Stimulated activated CD8-positive, alpha-beta memory T cell treated with anti-CD3 and anti-CD28 coated beads, Interleukin-15, amount 100 ng/mL, for 48 hours (primary cell): ENCODE measurements around the gene XPO4.

Experiments used
- DNase-seq, 2 donors: peaks; one replicate each; pipeline ENCODE4 v3.0.0-alpha.2; 2020; ENCODE audit warnings: low read depth in 2 of 2

XPO4 gene

DNA sequence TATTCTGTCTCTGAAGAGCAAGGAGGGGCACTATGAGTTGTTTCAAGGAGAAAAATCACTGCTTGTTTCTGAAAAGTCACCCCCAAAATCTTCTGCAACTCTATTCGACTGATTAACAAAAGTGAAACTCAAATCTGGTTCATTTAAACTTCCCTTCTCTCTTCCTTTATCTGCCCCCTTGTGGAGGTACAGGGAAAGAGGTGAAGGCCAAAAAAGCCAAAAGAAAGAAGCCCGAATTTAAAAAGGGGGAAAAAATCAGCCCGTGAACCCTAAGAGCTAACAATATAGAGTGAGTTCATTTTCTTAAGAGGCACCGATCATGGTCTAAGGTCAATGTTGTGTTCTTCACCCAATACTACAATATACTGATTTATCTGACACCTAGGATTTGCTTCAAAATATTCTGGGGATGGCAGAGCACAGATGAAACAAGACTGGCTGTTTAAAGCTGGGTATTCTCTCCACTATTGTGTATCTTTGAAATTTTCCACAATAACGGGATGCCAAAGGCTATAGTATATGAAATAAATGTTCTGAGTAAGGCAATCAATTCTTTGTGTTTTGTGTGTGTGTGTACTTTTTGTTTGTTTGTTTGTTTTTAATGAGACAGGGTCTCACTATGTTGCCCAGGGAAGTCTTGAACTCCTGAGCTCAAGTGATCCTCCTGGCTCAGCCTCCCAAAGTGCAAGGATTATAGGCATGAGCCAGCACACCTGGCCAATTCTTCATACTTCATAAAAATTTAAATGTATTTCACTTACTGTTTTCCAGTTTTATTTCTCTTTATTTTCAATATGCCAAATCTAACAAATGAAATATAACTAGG is 73.8 kb downstream of the XPO4 start:
- DNase-seq, result no peak

DNA sequence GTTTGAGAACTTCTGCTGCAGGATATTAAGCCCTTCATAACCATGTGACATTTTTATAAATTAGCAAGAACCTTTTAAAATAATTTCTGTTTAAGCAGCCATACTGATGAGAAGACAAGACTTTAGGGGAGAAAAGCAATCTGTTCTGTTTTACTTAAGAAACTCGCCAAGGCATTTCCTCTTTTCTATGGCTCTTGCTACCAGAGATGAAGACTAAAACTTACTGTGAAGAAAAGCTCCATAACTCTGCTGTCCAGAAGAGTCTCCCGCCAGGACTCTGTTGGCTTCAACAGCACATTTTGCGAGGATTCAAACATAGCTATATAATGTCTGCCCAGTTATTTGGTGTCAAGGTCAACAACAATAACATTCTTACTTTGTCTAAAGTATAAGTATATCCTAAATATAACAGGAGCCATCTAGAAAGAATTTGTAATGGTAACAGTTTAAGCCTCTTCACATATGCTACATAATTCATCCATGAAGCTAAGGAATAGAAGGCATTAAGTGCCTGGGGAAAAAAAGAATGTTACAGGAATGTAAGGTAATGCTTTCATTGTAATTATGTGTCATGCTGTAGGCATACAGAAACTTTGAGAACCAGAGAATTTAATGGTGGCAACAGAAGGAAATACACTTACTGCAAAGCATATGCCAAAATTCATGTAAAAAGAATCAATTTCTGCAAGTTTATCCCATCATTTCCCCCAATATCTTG is 75.5 kb downstream of the XPO4 start:
- no peak for DNase-seq

DNA sequence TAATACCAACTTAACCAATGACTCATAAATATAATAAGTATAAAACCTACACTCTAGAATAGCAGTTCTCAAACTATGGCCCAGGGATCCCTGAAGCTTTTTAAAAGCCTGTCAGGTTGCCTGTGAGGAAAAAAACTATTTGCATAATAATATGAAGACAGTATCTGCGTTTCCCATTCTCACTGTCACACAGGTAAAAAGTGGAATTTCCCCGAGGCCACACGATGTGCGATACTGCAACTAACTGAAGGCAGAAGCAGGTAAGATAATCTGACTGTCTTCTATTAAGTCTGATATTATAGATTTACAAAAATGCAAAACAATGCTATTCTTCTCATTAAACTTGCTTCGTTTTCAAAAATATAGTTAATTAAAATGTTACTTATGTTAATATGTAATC is 76.2 kb downstream of the XPO4 start:
- DNase-seq, result no peak

DNA sequence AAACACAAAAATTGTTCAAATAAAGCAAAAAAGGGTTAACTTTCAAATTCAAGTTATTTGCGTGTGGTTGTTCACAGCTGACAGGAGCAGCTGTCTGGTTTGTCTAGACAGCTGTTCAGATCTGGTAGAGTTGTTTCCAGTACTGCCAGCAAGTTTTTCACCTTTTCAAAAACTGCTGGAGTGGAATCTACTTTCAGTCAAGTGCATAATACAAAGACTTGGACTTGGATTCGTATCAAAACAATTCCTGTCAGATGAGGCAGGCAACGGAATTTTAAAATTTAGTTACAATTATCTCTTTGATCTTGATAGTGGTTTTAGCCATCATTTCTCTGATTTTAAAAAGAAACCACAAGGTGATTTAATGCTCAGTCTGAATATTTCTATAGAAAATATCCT is 77.1 kb downstream of the XPO4 start:
- DNase-seq, result no peak

GRCh38 chr13:20824762-20825476 is 77.6 kb downstream of the XPO4 start:
- DNase-seq, result no peak

DNA sequence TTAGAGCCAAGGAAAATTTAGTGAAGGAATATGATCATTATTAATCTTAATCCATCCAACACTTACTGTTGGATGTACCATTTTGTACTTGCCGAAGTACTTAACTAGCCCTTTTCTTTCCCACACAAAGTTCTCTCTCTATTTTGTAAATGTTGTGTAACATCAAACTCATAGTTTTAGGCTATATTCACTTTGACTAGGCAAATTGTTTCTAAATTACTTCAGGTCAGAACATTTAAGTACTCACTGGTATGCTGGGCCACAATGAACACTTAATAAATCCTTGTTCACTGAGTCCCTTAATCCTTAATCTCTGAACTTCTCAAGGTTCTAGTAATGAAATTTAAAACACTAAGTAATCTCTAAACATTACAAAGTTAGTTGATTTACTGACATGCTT is 79.5 kb downstream of the XPO4 start:
- no peak for DNase-seq

DNA sequence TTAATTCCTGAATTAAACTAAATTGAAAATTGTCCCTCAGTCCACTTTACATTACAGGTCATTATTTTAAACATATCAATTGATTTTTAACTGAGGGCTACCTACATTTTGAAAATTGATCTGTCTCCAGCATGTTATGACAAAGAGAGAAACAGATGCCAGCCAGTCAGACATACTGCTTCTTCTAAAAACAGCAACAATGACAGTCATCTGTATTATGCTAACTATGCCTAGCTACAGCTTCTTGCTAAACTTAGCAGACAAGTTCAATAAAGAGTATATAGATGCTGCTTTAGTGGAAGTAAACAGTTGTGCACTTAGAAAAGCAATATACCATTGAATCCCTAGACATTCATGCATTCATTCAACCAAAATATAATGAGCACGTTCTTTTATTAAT is 80.1 kb downstream of the XPO4 start:
- DNase-seq, result no peak

DNA sequence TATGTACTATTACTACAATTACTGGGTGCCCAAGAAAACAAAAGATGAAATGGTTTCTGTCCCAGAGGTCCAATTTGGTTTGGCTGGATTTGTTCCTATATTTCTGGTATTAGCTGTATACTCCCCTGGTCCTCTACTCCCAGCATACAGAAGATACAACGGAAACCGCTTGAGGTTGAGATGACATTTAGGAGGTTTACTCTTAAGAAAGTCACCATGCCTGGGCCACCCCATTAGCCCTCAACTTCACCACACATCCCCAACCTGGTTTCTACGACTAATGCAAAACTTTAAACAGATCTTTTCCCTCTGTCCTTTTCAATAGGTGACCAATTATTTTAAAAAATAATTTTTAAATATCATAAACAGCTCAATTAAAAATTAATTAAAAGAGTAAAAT is 82.8 kb downstream of the XPO4 start:
- DNase-seq, result no peak

GRCh38 chr13:20815464-20815863 is 87.1 kb downstream of the XPO4 start:
- DNase-seq, result no peak

- no peak for DNase-seq
Observed at GRCh38 chr13:20814224-20814910, 88.2 kb downstream of the XPO4 start.

- no peak for DNase-seq
Observed at GRCh38 chr13:20812890-20813289, 89.7 kb downstream of the XPO4 start.

DNA sequence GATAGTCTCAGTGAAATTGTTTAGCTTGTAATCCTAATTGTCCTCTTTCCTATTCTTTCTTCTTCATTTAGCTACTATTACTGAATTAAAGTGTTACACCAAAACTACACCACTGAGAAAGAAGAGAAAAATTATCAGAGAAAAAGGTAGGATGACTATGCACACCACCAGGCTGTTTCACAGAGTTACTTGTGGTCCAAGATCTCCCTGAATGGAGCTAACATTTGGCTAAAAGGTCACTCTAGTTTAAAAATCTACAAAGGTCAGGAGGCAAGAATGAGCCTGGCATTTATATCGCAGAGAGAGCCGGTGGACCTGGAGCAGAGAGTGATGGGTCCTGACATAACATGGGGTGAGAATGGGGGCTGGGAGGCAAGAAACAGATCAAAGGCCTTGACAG is 91.7 kb downstream of the XPO4 start:
- no peak for DNase-seq

DNA sequence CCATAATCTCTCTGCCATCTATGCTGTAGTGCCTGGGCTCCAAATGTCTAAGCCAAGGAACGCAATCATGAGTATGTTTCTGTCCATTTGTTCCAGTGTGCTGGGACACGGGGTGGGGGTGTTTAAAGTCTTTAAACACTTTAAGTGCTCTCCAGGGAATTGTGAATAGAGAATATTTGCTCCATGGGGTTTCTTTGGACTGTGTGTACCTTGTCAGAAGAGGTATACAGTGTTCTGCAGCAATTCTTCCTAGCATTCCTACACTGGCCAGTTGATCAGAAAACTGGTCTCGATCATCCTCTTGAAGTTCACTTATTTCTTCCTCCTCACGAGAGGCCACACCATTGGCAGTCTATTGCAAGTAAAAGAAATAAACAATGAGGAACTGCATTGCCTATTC is 93.7 kb downstream of the XPO4 start:
- DNase-seq, result no peak

DNA sequence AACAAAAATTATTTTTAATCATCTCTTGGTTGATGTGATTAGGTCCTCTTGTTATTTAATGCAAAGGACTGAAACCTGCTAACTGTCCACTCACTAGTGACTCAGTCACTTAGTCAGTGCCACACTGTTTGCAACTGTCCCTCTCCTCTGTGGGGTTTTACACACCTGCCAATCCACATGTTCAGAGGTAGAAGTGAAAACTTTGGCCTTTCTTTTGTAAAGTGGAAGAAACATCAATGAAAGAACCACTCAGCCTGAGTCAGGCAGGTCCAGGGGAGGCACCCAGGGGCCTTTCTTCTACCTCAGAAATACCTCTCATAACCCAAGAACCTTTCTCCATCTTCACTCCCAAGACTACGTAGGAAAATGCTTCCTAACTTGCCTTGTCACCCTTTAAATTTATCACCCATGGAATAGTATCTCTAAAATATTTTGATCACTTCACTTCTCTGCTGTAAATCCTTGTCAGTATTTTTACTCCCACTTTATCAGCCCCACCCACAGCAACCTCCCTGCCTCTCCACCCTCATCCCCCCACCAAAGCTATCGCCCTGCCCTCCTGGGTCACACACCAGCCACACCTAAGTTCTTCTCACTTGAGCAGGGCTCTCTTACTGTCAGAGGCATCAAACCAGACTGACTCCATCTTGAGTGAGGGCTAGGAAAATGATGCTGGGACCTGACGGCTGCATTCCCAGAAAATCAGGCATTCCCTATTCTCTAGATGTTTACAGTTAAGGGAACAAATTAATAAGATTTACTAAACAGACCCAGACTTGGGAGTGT is 99.2 kb downstream of the XPO4 start:
- no peak for DNase-seq

- DNase-seq, result no peak
Observed at GRCh38 chr13:20801707-20802106, 100.8 kb downstream of the XPO4 start.

DNA sequence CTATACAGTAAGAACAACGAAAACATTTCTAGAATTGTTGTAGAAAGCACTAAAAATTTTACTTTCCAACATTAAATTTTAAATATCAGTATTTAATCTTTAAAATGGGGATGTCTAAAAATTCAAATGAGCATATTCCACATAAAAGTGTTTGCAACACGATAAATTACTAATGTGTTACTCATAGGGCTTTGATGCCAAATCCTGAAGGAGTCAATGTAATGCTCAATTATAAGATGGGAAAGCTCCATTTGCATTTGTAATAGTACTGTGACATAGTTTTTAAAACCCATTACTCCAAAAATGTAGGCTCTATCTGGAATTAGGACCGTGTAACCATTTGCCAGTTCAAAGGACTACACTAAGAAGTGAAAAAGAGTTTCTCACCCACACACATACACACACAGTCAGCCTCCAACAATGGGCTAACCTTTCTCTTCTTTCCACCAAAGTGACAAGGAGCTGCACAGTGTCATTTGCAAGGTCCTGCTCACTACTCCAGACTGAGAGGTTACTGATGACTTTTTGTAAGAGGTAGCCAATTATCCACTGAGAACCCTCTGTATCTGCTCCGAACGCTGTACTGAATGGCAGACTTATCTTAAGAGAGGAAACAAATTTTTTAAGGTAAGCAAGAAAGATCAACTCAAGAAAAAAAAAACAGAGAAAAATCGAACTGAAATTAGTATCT is 102.7 kb downstream of the XPO4 start:
- no peak for DNase-seq

DNA sequence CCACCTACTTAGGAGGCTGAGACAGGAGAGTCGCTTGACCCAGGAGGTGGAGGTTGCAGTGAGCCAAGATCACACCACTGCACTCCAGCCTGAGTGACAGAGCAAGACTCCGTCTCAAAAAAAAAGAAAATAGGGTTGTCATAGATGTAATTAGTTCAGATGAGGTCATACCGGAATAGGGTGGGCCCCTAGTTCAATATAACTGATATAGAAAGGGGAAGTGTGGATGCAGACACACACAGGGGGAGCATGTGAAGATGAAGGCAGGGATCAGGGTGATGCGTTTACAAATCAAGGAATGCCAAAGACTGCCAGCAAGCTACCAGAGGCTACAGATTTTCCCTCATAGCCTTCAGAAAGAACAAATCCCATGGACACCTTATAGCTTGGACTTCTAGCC is 104.5 kb downstream of the XPO4 start:
- DNase-seq, result no peak

- no peak for DNase-seq
Observed at GRCh38 chr13:20796791-20797508, 105.6 kb downstream of the XPO4 start.

DNA sequence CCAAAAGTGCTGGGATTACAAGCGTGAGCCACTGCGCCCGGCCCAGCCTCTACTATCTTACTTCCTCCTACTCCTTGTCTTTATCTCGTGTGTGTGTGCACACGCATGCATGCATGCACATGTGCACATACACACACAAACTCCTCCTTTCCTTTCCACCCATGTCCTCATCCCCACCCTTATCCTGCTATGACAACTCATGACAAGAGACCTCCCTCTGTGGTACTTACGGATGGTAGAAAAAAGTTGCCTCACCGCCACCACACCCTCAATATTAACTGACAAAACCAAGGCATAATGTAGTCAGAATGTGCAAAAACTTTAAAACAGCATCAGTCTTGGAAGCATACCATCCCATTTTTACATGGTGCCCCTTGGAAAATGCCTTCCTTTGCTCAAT is 112.9 kb downstream of the XPO4 start:
- no peak for DNase-seq

DNA sequence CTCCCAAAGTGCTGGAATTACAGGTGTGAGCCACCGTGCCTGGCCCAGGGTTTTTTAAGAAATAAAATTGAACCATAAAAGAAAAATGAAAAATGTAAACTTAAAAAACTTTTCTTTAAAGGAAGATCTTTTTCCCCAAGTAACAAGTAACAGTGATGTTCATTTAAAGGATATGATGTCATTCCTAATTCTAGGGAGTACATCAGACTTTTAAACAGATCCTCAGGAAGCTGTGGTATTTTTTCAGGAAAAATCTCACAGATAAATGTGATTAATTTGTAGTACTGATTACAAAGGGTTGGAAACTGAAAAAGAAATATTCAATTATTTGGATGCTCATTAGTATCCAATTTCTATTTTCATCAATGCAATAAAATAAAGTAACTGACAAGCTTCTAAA is 114.2 kb downstream of the XPO4 start:
- no peak for DNase-seq
